ENCODE measurements around the gene SV2C. TPM values are rescaled to one million over a fixed set of nuclear protein-coding genes. Genes with fewer than 3 reads are reported as not detected.

Gene SV2C
- total RNA-seq, 2 donors from 2014 or later = 0.52 TPM; not detected in 1

GRCh38 chr5:76245590-76245989 lies 162.4 kb downstream of the SV2C start:
- no peak for ATAC-seq
- H3K4me3 ChIP-seq = no peak overlapping the region
- no peaks in the 10 kb centered on the region for H3K27me3 ChIP-seq
- H3K4me1 ChIP-seq = no peaks in the 10 kb centered on the region
- no peaks in the 10 kb centered on the region for H3K36me3 ChIP-seq (replicated peaks in 1 of 2; ENCODE audit: insufficient read depth in 1 of 2, low read depth in 2 of 2)
- 62 to 85% methylated on average over 3 of the region's 3 CpGs for WGBS, 2 donors
- TF ChIP-seq POLR2A (IDR thresholded peaks at IDR 0.05) = no peak
- TF ChIP-seq CTCF (IDR thresholded peaks at IDR 0.05) = no peak
- H3K9me3 ChIP-seq = no peaks in the 10 kb centered on the region
- no peak for DNase-seq
- H3K27ac ChIP-seq = no peak overlapping the region
- intact Hi-C loops (cut with DNase I) = no loop called here

- no peak overlapping the region for H3K27ac ChIP-seq
- no peak for ATAC-seq
- H3K27me3 ChIP-seq = no peaks in the 10 kb centered on the region
- intact Hi-C loops (cut with DNase I) = no loop called here
- TF ChIP-seq CTCF (IDR thresholded peaks at IDR 0.05) (no peak), POLR2A (IDR thresholded peaks at IDR 0.05) (no peak)
- no peaks in the 10 kb centered on the region for H3K36me3 ChIP-seq (replicated peaks in 1 of 2; ENCODE audit: insufficient read depth in 1 of 2, low read depth in 2 of 2)
- 84 to 85% methylated on average over 7 of the region's 7 CpGs for WGBS, 2 donors
- no peak overlapping the region for H3K4me3 ChIP-seq
- H3K4me1 ChIP-seq = no peaks in the 10 kb centered on the region
- no peak for DNase-seq
- H3K9me3 ChIP-seq = no peaks in the 10 kb centered on the region
Observed at GRCh38 chr5:76249621-76250020, 166.4 kb downstream of the SV2C start.

GRCh38 chr5:76250463-76250862 lies 167.3 kb downstream of the SV2C start:
- no peak overlapping the region for H3K4me3 ChIP-seq
- H3K36me3 ChIP-seq (replicated peaks in 1 of 2; ENCODE audit: insufficient read depth in 1 of 2, low read depth in 2 of 2) = no peaks in the 10 kb centered on the region
- H3K27me3 ChIP-seq = no peaks in the 10 kb centered on the region
- TF ChIP-seq POLR2A (IDR thresholded peaks at IDR 0.05) (no peak), CTCF (IDR thresholded peaks at IDR 0.05) (no peak)
- H3K9me3 ChIP-seq = no peaks in the 10 kb centered on the region
- intact Hi-C loops (cut with DNase I) = no loop called here
- ATAC-seq = no peak
- no peaks in the 10 kb centered on the region for H3K4me1 ChIP-seq
- no peak for DNase-seq
- H3K27ac ChIP-seq = no peak overlapping the region
- WGBS, 2 donors = 62% methylated on average over 5 of the region's 5 CpGs

GRCh38 chr5:76251656-76252055 lies 168.5 kb downstream of the SV2C start:
- no peak overlapping the region for H3K27ac ChIP-seq
- H3K4me3 ChIP-seq = no peak overlapping the region
- no peaks in the 10 kb centered on the region for H3K9me3 ChIP-seq
- no peaks in the 10 kb centered on the region for H3K27me3 ChIP-seq
- H3K4me1 ChIP-seq = no peaks in the 10 kb centered on the region
- ATAC-seq (peak; percentile 51), DNase-seq (no peak)
- no peak for TF ChIP-seq CTCF (IDR thresholded peaks at IDR 0.05)
- no peak for TF ChIP-seq POLR2A (IDR thresholded peaks at IDR 0.05)
- no peaks in the 10 kb centered on the region for H3K36me3 ChIP-seq (replicated peaks in 1 of 2; ENCODE audit: insufficient read depth in 1 of 2, low read depth in 2 of 2)
- intact Hi-C loops (cut with DNase I) = no loop called here
- 75 to 81% methylated on average over 2 of the region's 2 CpGs for WGBS, 2 donors

GRCh38 chr5:76252437-76252836 lies 169.3 kb downstream of the SV2C start:
- ATAC-seq = peak; percentile 34
- intact Hi-C loops (cut with DNase I) = no loop called here
- Histone ChIP-seq H3K36me3 (replicated peaks in 1 of 2; ENCODE audit: insufficient read depth in 1 of 2, low read depth in 2 of 2) (no peaks in the 10 kb centered on the region), H3K27me3 (no peaks in the 10 kb centered on the region), H3K4me3 (no peak overlapping the region), H3K27ac (no peak overlapping the region), H3K9me3 (no peaks in the 10 kb centered on the region), H3K4me1 (no peaks in the 10 kb centered on the region)
- TF ChIP-seq POLR2A (IDR thresholded peaks at IDR 0.05) = no peak
- TF ChIP-seq CTCF (IDR thresholded peaks at IDR 0.05) = no peak
- DNase-seq = no peak
- 43 to 47% methylated on average over 2 of the region's 2 CpGs for WGBS, 2 donors
